ENCODE measurements around the gene PRDM11. TPM values are rescaled to one million over a fixed set of nuclear protein-coding genes. Genes with fewer than 3 reads are reported as not detected.
A peak's percentile ranks its signal among the peaks of the same experiment; 100 is the strongest.

PRDM11 gene
- total and polyA plus RNA-seq, 10 of the 15 experiments (the other 5 are each of a cell fraction or from before 2014, with no cell fraction given), result 0.03 to 2.4 (median 0.53) TPM

DNA sequence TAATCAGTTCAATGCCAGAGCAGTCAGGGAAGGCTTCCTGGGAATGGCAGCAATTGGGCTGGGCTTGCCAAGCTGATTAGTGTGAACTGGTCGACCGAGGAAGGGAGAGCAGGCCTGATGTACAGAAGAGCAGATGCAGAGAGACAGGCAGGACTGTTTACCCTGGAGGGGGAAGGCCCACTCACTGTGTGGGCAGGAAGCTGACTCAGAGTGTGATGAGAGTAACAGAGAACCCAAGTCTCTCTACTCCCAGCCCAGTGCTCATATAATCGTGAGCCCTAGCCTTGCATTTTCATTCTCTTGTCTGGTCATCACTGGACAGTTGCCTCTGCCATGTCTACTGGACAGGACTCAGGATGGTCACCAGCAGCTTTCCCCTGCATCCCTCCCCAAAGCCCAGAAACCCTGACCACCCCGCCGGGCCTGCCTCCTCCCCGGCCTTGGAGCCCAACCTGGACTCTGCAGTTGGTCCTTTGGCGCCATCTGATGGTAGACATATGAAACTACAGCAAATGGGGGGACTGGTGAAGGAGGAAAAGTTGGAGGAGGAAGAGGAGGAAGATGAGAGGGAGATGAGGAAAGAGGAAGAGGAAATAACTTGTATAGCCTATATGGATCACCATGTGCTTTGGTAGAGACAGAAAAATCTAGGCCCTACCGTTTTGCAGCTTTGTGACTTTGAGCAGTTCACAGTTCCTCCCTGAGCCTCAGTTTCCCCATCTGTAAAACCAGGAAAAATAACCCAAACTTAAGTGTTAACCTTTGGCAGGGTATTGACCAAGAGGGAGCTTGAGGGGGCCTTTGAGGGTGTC, 43.4 kb upstream of the PRDM11 start (continued):
- TF ChIP-seq IRF5 (IDR thresholded peaks at IDR 0.05; ENCODE audit: borderline replicate concordance) (no peak), CEBPB (IDR thresholded peaks at IDR 0.05; ENCODE audit: borderline replicate concordance in 1 of 2, low read depth in 2 of 2, low read length in 2 of 2) (no peak), KLF5 (IDR thresholded peaks at IDR 0.05; ENCODE audit: partially characterized antibody) (no peak), CHD1 (IDR thresholded peaks at IDR 0.05; ENCODE audit: low read depth, low read length) (no peak), NR2C2 (IDR thresholded peaks at IDR 0.05; ENCODE audit: borderline replicate concordance, control insufficient read depth, insufficient read length, low read depth) (no peak), WRNIP1 (IDR thresholded peaks at IDR 0.05; ENCODE audit: borderline replicate concordance, low read depth, low read length) (no peak), PAX8 (IDR thresholded peaks at IDR 0.05) (no peak), CHD4 (IDR thresholded peaks at IDR 0.05) (no peak), NBN (IDR thresholded peaks at IDR 0.05) (0 out of 2 replicates have a peak, but pooled peaks have one; percentile 29), BCL3 (IDR thresholded peaks at IDR 0.05; ENCODE audit: borderline replicate concordance, insufficient read depth, low read depth, low read length, poor library complexity, severe bottlenecking) (no peak), CTCF (IDR thresholded peaks at IDR 0.05 in 2 of 3, conservative IDR thresholded peaks at IDR 0.05 in 1 of 3; ENCODE audit: control insufficient read depth in 2 of 3, extremely low read depth in 1 of 3, insufficient read depth in 1 of 3, low read depth in 3 of 3, low read length in 3 of 3) (peak; percentile 85 to 92 (median 88)), EGR1 (IDR thresholded peaks at IDR 0.05; ENCODE audit: borderline replicate concordance in 1 of 2, low read depth in 2 of 2, low read length in 2 of 2) (peak in 1 of 2 experiments; percentile 36; a peak in 1 of 3 replicates), RBBP5 (conservative IDR thresholded peaks at IDR 0.05) (no peak), KAT2A (conservative IDR thresholded peaks at IDR 0.05; ENCODE audit: control insufficient read depth, low read depth, low read length) (no peak), HCFC1 (IDR thresholded peaks at IDR 0.05; ENCODE audit: low read length) (no peak; the same call in 1 of the 2 replicates), BACH1 (IDR thresholded peaks at IDR 0.05; ENCODE audit: borderline replicate concordance) (no peak), RAD21 (IDR thresholded peaks at IDR 0.05; ENCODE audit: insufficient read depth, low read depth, low read length) (peak; percentile 98), SIX5 (IDR thresholded peaks at IDR 0.05; ENCODE audit: low read depth, low read length, severe bottlenecking) (no peak), MYB (IDR thresholded peaks at IDR 0.05; ENCODE audit: borderline replicate concordance, low read depth, low read length) (no peak)
- TF ChIP-seq, protein P1, sequence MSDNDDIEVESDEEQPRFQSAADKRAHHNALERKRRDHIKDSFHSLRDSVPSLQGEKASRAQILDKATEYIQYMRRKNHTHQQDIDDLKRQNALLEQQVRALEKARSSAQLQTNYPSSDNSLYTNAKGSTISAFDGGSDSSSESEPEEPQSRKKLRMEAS (IDR thresholded peaks at IDR 0.05; ENCODE audit: low read depth, low read length), result no peak
- TF ChIP-seq, protein P2, sequence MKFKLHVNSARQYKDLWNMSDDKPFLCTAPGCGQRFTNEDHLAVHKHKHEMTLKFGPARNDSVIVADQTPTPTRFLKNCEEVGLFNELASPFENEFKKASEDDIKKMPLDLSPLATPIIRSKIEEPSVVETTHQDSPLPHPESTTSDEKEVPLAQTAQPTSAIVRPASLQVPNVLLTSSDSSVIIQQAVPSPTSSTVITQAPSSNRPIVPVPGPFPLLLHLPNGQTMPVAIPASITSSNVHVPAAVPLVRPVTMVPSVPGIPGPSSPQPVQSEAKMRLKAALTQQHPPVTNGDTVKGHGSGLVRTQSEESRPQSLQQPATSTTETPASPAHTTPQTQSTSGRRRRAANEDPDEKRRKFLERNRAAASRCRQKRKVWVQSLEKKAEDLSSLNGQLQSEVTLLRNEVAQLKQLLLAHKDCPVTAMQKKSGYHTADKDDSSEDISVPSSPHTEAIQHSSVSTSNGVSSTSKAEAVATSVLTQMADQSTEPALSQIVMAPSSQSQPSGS (IDR thresholded peaks at IDR 0.05; ENCODE audit: low read length), result no peak
- TF ChIP-seq, protein P3, sequence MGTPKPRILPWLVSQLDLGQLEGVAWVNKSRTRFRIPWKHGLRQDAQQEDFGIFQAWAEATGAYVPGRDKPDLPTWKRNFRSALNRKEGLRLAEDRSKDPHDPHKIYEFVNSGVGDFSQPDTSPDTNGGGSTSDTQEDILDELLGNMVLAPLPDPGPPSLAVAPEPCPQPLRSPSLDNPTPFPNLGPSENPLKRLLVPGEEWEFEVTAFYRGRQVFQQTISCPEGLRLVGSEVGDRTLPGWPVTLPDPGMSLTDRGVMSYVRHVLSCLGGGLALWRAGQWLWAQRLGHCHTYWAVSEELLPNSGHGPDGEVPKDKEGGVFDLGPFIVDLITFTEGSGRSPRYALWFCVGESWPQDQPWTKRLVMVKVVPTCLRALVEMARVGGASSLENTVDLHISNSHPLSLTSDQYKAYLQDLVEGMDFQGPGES (IDR thresholded peaks at IDR 0.05), result no peak
